Muscle layer of duodenum (tissue), 2 donors: ENCODE measurements around the gene PGLYRP3.
"Not testable (repeated sequence)": the region's sequence is repeated elsewhere in the genome, so short reads cannot be mapped to it uniquely, and the experiment has no call there.

Experiments used
- H3K27ac ChIP-seq: one replicate; pipeline ENCODE4 v1.7.0; 2013; ENCODE audit warnings: mild to moderate bottlenecking, low read length
- H3K27me3 ChIP-seq: one replicate; pipeline ENCODE4 v1.7.0; 2013; ENCODE audit warnings: low read depth, mild to moderate bottlenecking, control low read depth, low read length
- H3K36me3 ChIP-seq, 2 donors: one replicate each; pipeline ENCODE4 v1.7.0; 2013; ENCODE audit warnings: low read length in 2 of 2, control low read depth in 1 of 2, mild to moderate bottlenecking in 1 of 2; ENCODE audit not compliant: insufficient read depth in 2 of 2, control insufficient read depth in 1 of 2
- H3K4me1 ChIP-seq, 2 donors: one replicate each; pipeline ENCODE4 v1.7.0; 2013; ENCODE audit warnings: low read length in 2 of 2, mild to moderate bottlenecking in 2 of 2, control low read depth in 1 of 2, moderate library complexity in 1 of 2; ENCODE audit not compliant: insufficient read depth in 2 of 2, control insufficient read depth in 1 of 2
- H3K4me3 ChIP-seq, 2 donors: one replicate each; pipeline ENCODE4 v1.7.0; 2013; ENCODE audit warnings: low read length in 2 of 2, low read depth in 1 of 2, mild to moderate bottlenecking in 1 of 2
- H3K9me3 ChIP-seq, 2 donors: one replicate each; pipeline ENCODE4 v1.7.0; 2013; ENCODE audit warnings: low read length in 2 of 2, control low read depth in 1 of 2, mild to moderate bottlenecking in 1 of 2; ENCODE audit not compliant: control insufficient read depth in 1 of 2
- donor health status: healthy.

The PGLYRP3 gene

GRCh38 chr1:153347049-153347448 lies 34.3 kb upstream of the PGLYRP3 start:
- H3K9me3 ChIP-seq, H3K27me3 ChIP-seq, H3K4me1 ChIP-seq, H3K4me3 ChIP-seq, H3K36me3 ChIP-seq, H3K27ac ChIP-seq: not testable (repeated sequence)

GRCh38 chr1:153346077-153346723 lies 33.4 kb upstream of the PGLYRP3 start:
- H3K9me3 ChIP-seq = no peaks in the 10 kb centered on the region
- no peaks in the 10 kb centered on the region for H3K36me3 ChIP-seq
- H3K4me3 ChIP-seq = no peak overlapping the region
- H3K27me3 ChIP-seq = no peaks in the 10 kb centered on the region
- H3K27ac ChIP-seq = no peak overlapping the region
- H3K4me1 ChIP-seq = no peaks in the 10 kb centered on the region

- H3K4me1 ChIP-seq = no peaks in the 10 kb centered on the region
- H3K4me3 ChIP-seq = no peak overlapping the region
- H3K9me3 ChIP-seq = no peaks in the 10 kb centered on the region
- H3K27ac ChIP-seq = no peak overlapping the region
- no peaks in the 10 kb centered on the region for H3K36me3 ChIP-seq
- H3K27me3 ChIP-seq = no peaks in the 10 kb centered on the region
Measured at GRCh38 chr1:153345187-153346076, 32.7 kb upstream of the PGLYRP3 start.

GRCh38 chr1:153344718-153345025 lies 31.9 kb upstream of the PGLYRP3 start:
- no peaks in the 10 kb centered on the region for H3K36me3 ChIP-seq
- H3K4me3 ChIP-seq = no peak overlapping the region
- H3K9me3 ChIP-seq = no peaks in the 10 kb centered on the region
- no peaks in the 10 kb centered on the region for H3K4me1 ChIP-seq
- no peak overlapping the region for H3K27ac ChIP-seq
- H3K27me3 ChIP-seq = no peaks in the 10 kb centered on the region

GRCh38 chr1:153343811-153344717 lies 31.3 kb upstream of the PGLYRP3 start:
- Histone ChIP-seq H3K36me3 (no peaks in the 10 kb centered on the region), H3K27ac (no peak overlapping the region), H3K4me1 (no peaks in the 10 kb centered on the region), H3K4me3 (no peak overlapping the region), H3K9me3 (no peaks in the 10 kb centered on the region), H3K27me3 (no peaks in the 10 kb centered on the region)

- Histone ChIP-seq H3K36me3 (no peaks in the 10 kb centered on the region), H3K4me3 (no peak overlapping the region), H3K27ac (no peak overlapping the region), H3K27me3 (no peaks in the 10 kb centered on the region), H3K9me3 (no peaks in the 10 kb centered on the region), H3K4me1 (no peaks in the 10 kb centered on the region)
Measured at GRCh38 chr1:153343040-153343681, 30.4 kb upstream of the PGLYRP3 start.

- Histone ChIP-seq H3K9me3 (no peaks in the 10 kb centered on the region), H3K36me3 (no peaks in the 10 kb centered on the region), H3K4me1 (no peaks in the 10 kb centered on the region), H3K27ac (no peak overlapping the region), H3K27me3 (no peaks in the 10 kb centered on the region), H3K4me3 (no peak overlapping the region)
Measured at GRCh38 chr1:153342178-153342577, 29.4 kb upstream of the PGLYRP3 start.

- H3K9me3 ChIP-seq = no peaks in the 10 kb centered on the region
- H3K27me3 ChIP-seq = no peaks in the 10 kb centered on the region
- no peaks in the 10 kb centered on the region for H3K4me1 ChIP-seq
- no peak overlapping the region for H3K27ac ChIP-seq
- H3K4me3 ChIP-seq = no peak overlapping the region
- no peaks in the 10 kb centered on the region for H3K36me3 ChIP-seq
Measured at GRCh38 chr1:153341431-153341934, 28.7 kb upstream of the PGLYRP3 start.

GRCh38 chr1:153340356-153340755 lies 27.6 kb upstream of the PGLYRP3 start:
- Histone ChIP-seq H3K4me1 (no peaks in the 10 kb centered on the region), H3K36me3 (no peaks in the 10 kb centered on the region), H3K4me3 (no peak overlapping the region), H3K27me3 (no peaks in the 10 kb centered on the region), H3K9me3 (no peaks in the 10 kb centered on the region), H3K27ac (no peak overlapping the region)

- H3K27ac ChIP-seq = no peak overlapping the region
- H3K4me3 ChIP-seq = no peak overlapping the region
- H3K27me3 ChIP-seq = no peaks in the 10 kb centered on the region
- H3K36me3 ChIP-seq = no peaks in the 10 kb centered on the region
- no peaks in the 10 kb centered on the region for H3K9me3 ChIP-seq
- no peaks in the 10 kb centered on the region for H3K4me1 ChIP-seq
Measured at GRCh38 chr1:153339802-153340201, 27.1 kb upstream of the PGLYRP3 start.
